B cell (primary cell): Measurements from ENCODE around the gene TRIM41. TPM values are rescaled to one million over a fixed set of nuclear protein-coding genes. Genes with fewer than 3 reads are reported as not detected.

ENCODE experiments used
- ATAC-seq: fragments of 200-7000 bp; cut with Tn5 transposase; one replicate; pipeline ENCODE4 v1.10.0; 2021; ENCODE audit warnings: low read depth, mild to moderate bottlenecking, moderate number of reproducible peaks, moderate library complexity
- CTCF ChIA-PET: fragments of 350-600 bp; sonication (Branson Sonifier 250); formaldehyde crosslinking; loops from one replicate; lab custom pipeline; 2021; ENCODE audit warnings: antibody characterized with exemption, inconsistent platforms; lab: Charles Lee
- POLR2A ChIA-PET: fragments of 350-600 bp; sonication (Branson Sonifier 250); formaldehyde crosslinking; loops from one replicate; lab custom pipeline; 2021; ENCODE audit warnings: antibody characterized with exemption; lab: Charles Lee
- DNase-seq: peaks from one replicate; pipeline ENCODE4 v3.0.0; 2013
- H2AFZ ChIP-seq: 2 replicates; pipeline ENCODE4 v1.6.1; 2012; ENCODE audit warnings: mild to moderate bottlenecking, low read depth, low read length; ENCODE audit not compliant: insufficient read depth, poor library complexity, severe bottlenecking
- H3K27ac ChIP-seq, 2 donors: 1 replicate in 1 of 2; 2 replicates in 1 of 2; pipeline ENCODE4 v1.5.1; 2012 to 2013; ENCODE audit warnings: low read length in 2 of 2, mild to moderate bottlenecking in 2 of 2, moderate library complexity in 1 of 2
- H3K27me3 ChIP-seq, 4 experiments: fragments of 200-600 bp in 1 of 4; sonication (generic) in 1 of 4; replicated peaks in 1 of 4; 1 replicate in 2 of 4; 2 replicates in 2 of 4; pipeline versions ENCODE4 v1.6.1 to v1.7.0; 2013 to 2016; ENCODE audit warnings: low read length in 3 of 4, mild to moderate bottlenecking in 2 of 4, mixed read lengths in 1 of 4, moderate library complexity in 1 of 4; ENCODE audit not compliant: insufficient read depth in 4 of 4, control insufficient read depth in 3 of 4; ENCODE audit errors: control extremely low read depth in 1 of 4
- H3K36me3 ChIP-seq, 2 experiments: replicated peaks in 1 of 2; 1 replicate in 1 of 2; 2 replicates in 1 of 2; pipeline versions ENCODE4 v1.6.1 to v1.7.1; 2013; ENCODE audit warnings: low read length in 1 of 2; ENCODE audit not compliant: insufficient read depth in 2 of 2, control insufficient read depth in 1 of 2; ENCODE audit errors: control extremely low read depth in 1 of 2, extremely low read depth in 1 of 2
- H3K4me1 ChIP-seq, 2 donors: fragments of 200-600 bp in 1 of 2; sonication (generic) in 1 of 2; 1 replicate in 1 of 2; 2 replicates in 1 of 2; pipeline versions ENCODE4 v1.5.1 to v1.6.1; 2013 to 2017; ENCODE audit warnings: low read length in 2 of 2; ENCODE audit not compliant: control insufficient read depth in 2 of 2, insufficient read depth in 2 of 2
- H3K4me2 ChIP-seq: replicated peaks from 2 replicates; pipeline ENCODE3; 2012; ENCODE audit warnings: mild to moderate bottlenecking, low read depth, low read length; ENCODE audit not compliant: poor library complexity, severe bottlenecking
- H3K4me3 ChIP-seq, 5 experiments: fragments of 200-600 bp in 1 of 5; sonication (generic) in 1 of 5; 1 replicate in 3 of 5; 2 replicates in 2 of 5; pipeline versions ENCODE4 v1.5.1 to v1.7.0; 2011 to 2016; ENCODE audit warnings: low read length in 4 of 5, mild to moderate bottlenecking in 4 of 5, low read depth in 2 of 5, control low read depth in 1 of 5, moderate library complexity in 1 of 5; ENCODE audit not compliant: insufficient read depth in 1 of 5; ENCODE audit errors: control extremely low read depth in 1 of 5, extremely low read depth in 1 of 5
- H3K79me2 ChIP-seq: fragments of 200-600 bp; sonication (generic); one replicate; pipeline ENCODE4 v1.6.0; 2016; ENCODE audit warnings: low read length; ENCODE audit not compliant: control insufficient read depth, insufficient read depth
- H3K9ac ChIP-seq: fragments of 200-600 bp; sonication (generic); 2 replicates; pipeline ENCODE4 v1.6.1; 2017; ENCODE audit warnings: mild to moderate bottlenecking, low read length, moderate library complexity
- H3K9me3 ChIP-seq, 3 donors: one replicate each; pipeline versions ENCODE4 v1.6.1 to v1.7.1; 2013; ENCODE audit warnings: low read length in 2 of 3; ENCODE audit not compliant: control insufficient read depth in 2 of 3, insufficient read depth in 1 of 3; ENCODE audit errors: control extremely low read depth in 1 of 3
- H4K20me1 ChIP-seq: 2 replicates; pipeline ENCODE4 v1.6.0; 2012; ENCODE audit warnings: mild to moderate bottlenecking, low read length; ENCODE audit not compliant: insufficient read depth, control insufficient read depth, poor library complexity, severe bottlenecking
- H3K27ac Mint-ChIP-seq: one replicate; pipeline ENCODE4 v1.8.0; 2021; ENCODE audit warnings: mixed read lengths
- H3K27me3 Mint-ChIP-seq: one replicate; pipeline ENCODE4 v1.8.0; 2021; ENCODE audit warnings: mixed read lengths
- H3K4me1 Mint-ChIP-seq: one replicate; pipeline ENCODE4 v1.8.0; 2021; ENCODE audit warnings: mixed read lengths
- H3K4me3 Mint-ChIP-seq: one replicate; pipeline ENCODE4 v1.8.0; 2021; ENCODE audit warnings: mixed read lengths
- H3K9me3 Mint-ChIP-seq: one replicate; pipeline ENCODE4 v1.8.0; 2022; ENCODE audit warnings: mixed read lengths; ENCODE audit not compliant: insufficient read depth
- EZH2 ChIP-seq: IDR thresholded peaks from 2 replicates; pipeline ENCODE4 v1.6.1; 2012; ENCODE audit warnings: borderline replicate concordance, low read depth, mild to moderate bottlenecking, moderate library complexity, low read length; ENCODE audit not compliant: insufficient read depth, poor library complexity, severe bottlenecking
- WGBS: methylation state at CpG from one replicate; pipeline ENCODE4 v1.1.5; 2013; ENCODE audit warnings: missing lambda C conversion rate; ENCODE audit not compliant: insufficient coverage; 5-methylcytosine and 5-hydroxymethylcytosine counted together
- intact Hi-C: fragments of 100-400 bp; cut with micrococcal nuclease; formaldehyde crosslinking; loops from one replicate; pipeline ENCODE4 v1.10.0; 2022
- polyA plus RNA-seq: library from polyadenylated mRNA; depleted of rRNA; stranded (reverse); fragments of >200 nt; gene quantifications from 2 replicates; pipeline ENCODE4 v1.2.3, GENCODE V29; 2012
- total RNA-seq, 2 donors: library from RNA; stranded (reverse); fragments of 120-200 nt in 1 of 2; gene quantifications; 1 replicate in 1 of 2; 2 replicates in 1 of 2; pipeline versions ENCODE4 v1.2.3 to v1.2.4, GENCODE V29; 2013 to 2022
- TF ChIP-seq, protein P1 (sequence below): fragments of 200-600 bp; IDR thresholded peaks from one replicate; pipeline ENCODE4 v1.8.0; 2022; ENCODE audit warnings: antibody characterized with exemption, mild to moderate bottlenecking

The TRIM41 gene
- total and polyA plus RNA-seq, 2 donors (not counting 1 experiment from before 2014, with no cell fraction given): 28.4 to 44.3 TPM

DNA sequence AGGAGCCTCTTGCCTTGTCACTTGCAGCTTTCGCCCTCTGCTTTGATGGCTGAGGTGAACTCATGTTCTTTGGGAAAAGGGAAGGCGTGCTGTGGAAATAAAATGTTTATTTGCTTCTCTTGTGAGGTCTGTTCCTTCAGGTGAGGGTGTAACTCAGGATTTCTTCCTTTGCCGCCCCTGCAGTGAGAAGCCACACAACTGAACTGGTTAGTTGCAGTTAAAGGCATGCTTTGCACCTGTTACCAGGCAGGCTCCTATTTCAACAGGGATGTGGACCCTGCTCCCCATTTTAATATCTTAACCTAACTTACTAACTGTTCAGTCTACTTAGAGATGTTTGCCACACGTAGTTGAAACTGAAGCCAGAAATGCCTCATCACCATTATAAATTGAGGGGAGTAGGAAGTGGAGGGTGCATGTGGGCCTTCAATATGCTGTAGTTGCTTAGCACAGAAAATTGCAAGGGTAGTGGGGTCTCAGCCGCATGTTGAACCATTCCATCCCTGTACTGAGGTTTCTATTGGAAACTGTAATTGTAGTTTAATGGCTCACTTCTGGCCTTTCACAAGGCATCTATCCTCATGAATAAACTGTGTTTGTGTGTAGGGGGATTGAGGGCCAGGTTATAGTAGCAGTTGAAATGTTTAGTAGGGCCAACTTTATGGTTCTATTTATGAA, 12.7 kb downstream of the TRIM41 start:
- intact Hi-C loops: no loop called here

DNA sequence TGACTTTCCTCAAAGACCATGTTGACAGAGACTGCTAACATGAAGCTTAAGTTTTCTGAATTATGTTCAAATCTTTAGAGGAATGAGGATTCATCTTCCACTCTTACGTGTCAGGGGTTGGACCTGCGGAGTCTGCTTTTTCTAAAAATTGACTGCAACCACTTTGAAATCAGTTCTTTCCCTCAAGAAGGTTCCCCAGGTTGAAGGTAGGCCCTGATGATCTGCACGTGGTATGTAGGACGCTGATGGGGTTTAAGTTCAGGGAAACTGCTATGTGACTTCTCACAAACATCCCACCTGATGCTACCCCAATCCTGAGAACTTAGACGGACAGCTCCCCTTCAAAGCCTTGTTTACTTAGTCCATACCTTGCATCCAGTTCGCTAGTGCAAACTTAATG, 13.4 kb downstream of the TRIM41 start:
- H3K27me3 Mint-ChIP-seq: no peaks in the 10 kb centered on the region
- WGBS: no CpG with 5 or more reads among the region's 6 CpGs
- Histone ChIP-seq H3K4me2 (no peak overlapping the region), H3K79me2 (peaks cover 12% of the 10 kb centered on the region), H3K4me3 (no peak overlapping the region), H3K27me3 (no peaks in the 10 kb centered on the region), H3K9ac (no peak overlapping the region), H3K9me3 (no peaks in the 10 kb centered on the region), H4K20me1 (peaks cover 46% of the 10 kb centered on the region), H2AFZ (no peak overlapping the region), H3K36me3 (peaks cover 11 to 93% of the 10 kb centered on the region in 2 experiments), H3K4me1 (peaks cover under 1 to 1% of the 10 kb centered on the region in 2 donors), H3K27ac (no peak overlapping the region)
- H3K4me1 Mint-ChIP-seq: peaks cover 12% of the 10 kb centered on the region
- no peak for ATAC-seq
- H3K27ac Mint-ChIP-seq: no peak overlapping the region
- no peaks in the 10 kb centered on the region for H3K9me3 Mint-ChIP-seq
- TF ChIP-seq, protein P1, sequence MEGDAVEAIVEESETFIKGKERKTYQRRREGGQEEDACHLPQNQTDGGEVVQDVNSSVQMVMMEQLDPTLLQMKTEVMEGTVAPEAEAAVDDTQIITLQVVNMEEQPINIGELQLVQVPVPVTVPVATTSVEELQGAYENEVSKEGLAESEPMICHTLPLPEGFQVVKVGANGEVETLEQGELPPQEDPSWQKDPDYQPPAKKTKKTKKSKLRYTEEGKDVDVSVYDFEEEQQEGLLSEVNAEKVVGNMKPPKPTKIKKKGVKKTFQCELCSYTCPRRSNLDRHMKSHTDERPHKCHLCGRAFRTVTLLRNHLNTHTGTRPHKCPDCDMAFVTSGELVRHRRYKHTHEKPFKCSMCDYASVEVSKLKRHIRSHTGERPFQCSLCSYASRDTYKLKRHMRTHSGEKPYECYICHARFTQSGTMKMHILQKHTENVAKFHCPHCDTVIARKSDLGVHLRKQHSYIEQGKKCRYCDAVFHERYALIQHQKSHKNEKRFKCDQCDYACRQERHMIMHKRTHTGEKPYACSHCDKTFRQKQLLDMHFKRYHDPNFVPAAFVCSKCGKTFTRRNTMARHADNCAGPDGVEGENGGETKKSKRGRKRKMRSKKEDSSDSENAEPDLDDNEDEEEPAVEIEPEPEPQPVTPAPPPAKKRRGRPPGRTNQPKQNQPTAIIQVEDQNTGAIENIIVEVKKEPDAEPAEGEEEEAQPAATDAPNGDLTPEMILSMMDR: no peak
- TF ChIP-seq EZH2: no peak
- DNase-seq: no peak
- intact Hi-C loops: no loop called here
- ChIA-PET CTCF (no interaction called here), POLR2A (interaction anchor here (0.6 kb wide), 1 partner anchor 50 kb away, joined by 8 read pairs; no protein-coding TSS in a partner anchor)
- no peak overlapping the region for H3K4me3 Mint-ChIP-seq

More for the DNA sequence above, 12.7 kb downstream of the TRIM41 start:
- no peaks in the 10 kb centered on the region for H3K9me3 Mint-ChIP-seq
- Histone ChIP-seq H3K4me2 (no peak overlapping the region), H3K4me1 (no peaks in the 10 kb centered on the region), H3K27ac (no peak overlapping the region), H3K79me2 (peaks cover 9% of the 10 kb centered on the region), H3K9ac (no peak overlapping the region), H3K36me3 (peaks cover 11 to 93% of the 10 kb centered on the region in 2 experiments), H3K27me3 (no peaks in the 10 kb centered on the region), H3K9me3 (no peaks in the 10 kb centered on the region), H2AFZ (no peak overlapping the region), H4K20me1 (peaks cover 41% of the 10 kb centered on the region), H3K4me3 (no peak overlapping the region)
- POLR2A ChIA-PET: no interaction called here
- no peaks in the 10 kb centered on the region for H3K27me3 Mint-ChIP-seq
- DNase-seq: no peak
- no peak overlapping the region for H3K4me3 Mint-ChIP-seq
- 94% methylated on average over 2 of the region's 5 CpGs for WGBS
- no peak for ATAC-seq
- CTCF ChIA-PET: interaction anchor here (1.0 to 1.1 kb wide), 2 partner anchors 13 to 52 kb away, joined by 3 read pairs; no protein-coding TSS in a partner anchor
- H3K4me1 Mint-ChIP-seq: peaks cover 9% of the 10 kb centered on the region
- TF ChIP-seq, protein P1: no peak
- no peak for TF ChIP-seq EZH2
- no peak overlapping the region for H3K27ac Mint-ChIP-seq
